Gastroesophageal sphincter (tissue), 3 donors: ENCODE data around the gene HYCC1.

Experiments
- POLR2AphosphoS5 ChIP-seq: sonication (generic); formaldehyde crosslinking; IDR thresholded peaks from one replicate; pipeline ENCODE4 v1.6.1; 2017; ENCODE audit warnings: antibody characterized with exemption
- TF ChIP-seq, protein P1 (sequence below), 4 experiments: fragments of 200-600 bp in 2 of 4; fragments of 450-650 bp in 2 of 4; sonication (generic) in 1 of 4; IDR thresholded peaks; one replicate each; pipeline ENCODE4 v1.5.1; 2017 to 2019; ENCODE audit warnings: antibody characterized with exemption in 4 of 4, mild to moderate bottlenecking in 2 of 4, moderate library complexity in 2 of 4

DNA sequence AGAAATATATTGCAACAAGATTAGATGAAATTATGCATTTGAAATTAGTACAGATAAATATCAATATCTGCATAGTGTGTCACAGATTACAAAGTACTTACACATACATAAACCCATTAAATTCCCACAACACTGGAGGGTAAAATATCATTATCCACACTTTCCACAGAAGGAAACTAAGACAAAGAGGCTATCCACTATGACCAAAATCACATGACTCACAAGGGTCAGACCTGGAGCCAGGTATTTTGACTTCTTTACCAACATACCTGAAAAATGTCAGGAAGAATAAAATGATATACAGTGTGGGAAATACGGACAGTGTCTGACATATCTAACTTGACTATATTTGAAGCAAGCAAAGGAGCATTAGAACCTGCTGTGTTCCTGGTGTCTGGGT, 34.1 kb downstream of the HYCC1 start:
- TF ChIP-seq, protein P1, sequence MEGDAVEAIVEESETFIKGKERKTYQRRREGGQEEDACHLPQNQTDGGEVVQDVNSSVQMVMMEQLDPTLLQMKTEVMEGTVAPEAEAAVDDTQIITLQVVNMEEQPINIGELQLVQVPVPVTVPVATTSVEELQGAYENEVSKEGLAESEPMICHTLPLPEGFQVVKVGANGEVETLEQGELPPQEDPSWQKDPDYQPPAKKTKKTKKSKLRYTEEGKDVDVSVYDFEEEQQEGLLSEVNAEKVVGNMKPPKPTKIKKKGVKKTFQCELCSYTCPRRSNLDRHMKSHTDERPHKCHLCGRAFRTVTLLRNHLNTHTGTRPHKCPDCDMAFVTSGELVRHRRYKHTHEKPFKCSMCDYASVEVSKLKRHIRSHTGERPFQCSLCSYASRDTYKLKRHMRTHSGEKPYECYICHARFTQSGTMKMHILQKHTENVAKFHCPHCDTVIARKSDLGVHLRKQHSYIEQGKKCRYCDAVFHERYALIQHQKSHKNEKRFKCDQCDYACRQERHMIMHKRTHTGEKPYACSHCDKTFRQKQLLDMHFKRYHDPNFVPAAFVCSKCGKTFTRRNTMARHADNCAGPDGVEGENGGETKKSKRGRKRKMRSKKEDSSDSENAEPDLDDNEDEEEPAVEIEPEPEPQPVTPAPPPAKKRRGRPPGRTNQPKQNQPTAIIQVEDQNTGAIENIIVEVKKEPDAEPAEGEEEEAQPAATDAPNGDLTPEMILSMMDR (IDR thresholded peaks at IDR 0.05), result no peak
- TF ChIP-seq POLR2AphosphoS5, result no peak
